Measurements from ENCODE around the gene CPXM1. TPM values are rescaled to one million over a fixed set of nuclear protein-coding genes. Genes with fewer than 3 reads are reported as not detected.

Gene CPXM1
- total RNA-seq, 1 experiment from 2014 or later, result 0.17 TPM

DNA sequence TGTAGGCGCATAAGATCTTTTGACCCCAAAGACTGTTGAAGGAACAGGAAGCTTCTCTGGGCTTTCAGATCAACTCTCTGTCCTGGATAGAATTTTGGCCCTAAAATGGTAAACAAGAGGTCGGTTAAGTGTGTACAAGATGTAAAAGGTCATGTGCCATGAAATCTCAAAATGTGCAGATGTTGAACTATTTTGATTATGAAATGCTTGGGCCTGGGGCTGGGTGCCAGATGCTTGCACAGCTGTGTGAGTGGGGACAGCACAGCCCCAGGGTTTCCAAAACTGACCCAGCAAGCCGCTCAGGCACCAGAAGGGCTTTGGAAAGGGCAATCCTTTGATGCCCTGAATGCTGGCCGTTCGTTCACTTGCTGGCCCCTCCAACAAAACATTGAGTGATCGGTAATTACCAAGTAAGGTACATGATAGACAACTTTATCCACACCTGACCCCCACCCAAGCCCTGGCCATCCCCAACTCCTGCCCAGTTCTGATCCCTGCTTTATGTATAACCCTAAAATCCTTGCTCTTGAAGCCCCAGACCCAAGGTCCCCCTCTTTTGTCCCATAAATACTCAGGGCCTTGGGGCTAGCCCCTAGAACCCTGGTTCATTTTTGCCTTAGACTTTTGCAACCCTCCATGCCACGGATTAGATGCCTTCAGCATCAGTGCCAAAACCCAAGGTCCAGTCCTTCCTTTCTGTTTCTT lies 17.6 kb upstream of the CPXM1 start:
- H3K36me3 ChIP-seq (ENCODE audit: control insufficient read depth in 1 of 2, insufficient read depth in 2 of 2, low read length in 2 of 2), result no peaks in the 10 kb centered on the region
- H3K79me2 ChIP-seq (ENCODE audit: insufficient read depth, low read length), result no peaks in the 10 kb centered on the region
- H3K9me2 ChIP-seq (ENCODE audit: insufficient read depth), result no peaks in the 10 kb centered on the region
- H3K4me1 ChIP-seq (ENCODE audit: control insufficient read depth in 1 of 2, insufficient read depth in 2 of 2, low read length in 2 of 2), result peaks cover 3 to 20% of the 10 kb centered on the region in 2 experiments; a peak in 3 of 4 replicates
- H2AFZ ChIP-seq (ENCODE audit: low read depth, low read length, poor library complexity, severe bottlenecking), result no peak overlapping the region
- no peak for ATAC-seq
- BruUV-seq (replicated peaks), result no TSS peak
- TF ChIP-seq SIN3A (IDR thresholded peaks at IDR 0.05; ENCODE audit: low read depth) (no peak), ZFX (IDR thresholded peaks at IDR 0.05) (no peak), EZH2 (IDR thresholded peaks at IDR 0.05) (no peak), POLR2AphosphoS5 (IDR thresholded peaks at IDR 0.05; ENCODE audit: low read depth, low read length) (no peak), SP1 (IDR thresholded peaks at IDR 0.05; ENCODE audit: low read depth) (no peak), POLR2A (IDR thresholded peaks at IDR 0.05; ENCODE audit: borderline replicate concordance, extremely low read depth, insufficient read depth, insufficient read length) (no peak), EGR1 (IDR thresholded peaks at IDR 0.05; ENCODE audit: low read depth) (no peak), SRF (IDR thresholded peaks at IDR 0.05; ENCODE audit: low read depth) (no peak), YY1 (IDR thresholded peaks at IDR 0.05; ENCODE audit: extremely low read depth, insufficient replicate concordance, low read depth, low read length) (no peak), TCF7L2 (IDR thresholded peaks at IDR 0.05; ENCODE audit: borderline replicate concordance, extremely low read depth, insufficient read depth, insufficient read length) (no peak), CEBPB (IDR thresholded peaks at IDR 0.05; ENCODE audit: low read depth) (no peak), EZH2phosphoT487 (IDR thresholded peaks at IDR 0.05; ENCODE audit: borderline replicate concordance) (no peak), JUND (IDR thresholded peaks at IDR 0.05) (no peak), RAD21 (IDR thresholded peaks at IDR 0.05; ENCODE audit: low read depth) (no peak)
- TF ChIP-seq, protein P1, sequence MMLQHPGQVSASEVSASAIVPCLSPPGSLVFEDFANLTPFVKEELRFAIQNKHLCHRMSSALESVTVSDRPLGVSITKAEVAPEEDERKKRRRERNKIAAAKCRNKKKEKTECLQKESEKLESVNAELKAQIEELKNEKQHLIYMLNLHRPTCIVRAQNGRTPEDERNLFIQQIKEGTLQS (IDR thresholded peaks at IDR 0.05), result no peak
- TF ChIP-seq, protein P2, sequence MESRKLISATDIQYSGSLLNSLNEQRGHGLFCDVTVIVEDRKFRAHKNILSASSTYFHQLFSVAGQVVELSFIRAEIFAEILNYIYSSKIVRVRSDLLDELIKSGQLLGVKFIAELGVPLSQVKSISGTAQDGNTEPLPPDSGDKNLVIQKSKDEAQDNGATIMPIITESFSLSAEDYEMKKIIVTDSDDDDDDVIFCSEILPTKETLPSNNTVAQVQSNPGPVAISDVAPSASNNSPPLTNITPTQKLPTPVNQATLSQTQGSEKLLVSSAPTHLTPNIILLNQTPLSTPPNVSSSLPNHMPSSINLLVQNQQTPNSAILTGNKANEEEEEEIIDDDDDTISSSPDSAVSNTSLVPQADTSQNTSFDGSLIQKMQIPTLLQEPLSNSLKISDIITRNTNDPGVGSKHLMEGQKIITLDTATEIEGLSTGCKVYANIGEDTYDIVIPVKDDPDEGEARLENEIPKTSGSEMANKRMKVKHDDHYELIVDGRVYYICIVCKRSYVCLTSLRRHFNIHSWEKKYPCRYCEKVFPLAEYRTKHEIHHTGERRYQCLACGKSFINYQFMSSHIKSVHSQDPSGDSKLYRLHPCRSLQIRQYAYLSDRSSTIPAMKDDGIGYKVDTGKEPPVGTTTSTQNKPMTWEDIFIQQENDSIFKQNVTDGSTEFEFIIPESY (IDR thresholded peaks at IDR 0.05; ENCODE audit: extremely low read depth, insufficient replicate concordance, low read length), result no peak
- TF ChIP-seq, protein P3, sequence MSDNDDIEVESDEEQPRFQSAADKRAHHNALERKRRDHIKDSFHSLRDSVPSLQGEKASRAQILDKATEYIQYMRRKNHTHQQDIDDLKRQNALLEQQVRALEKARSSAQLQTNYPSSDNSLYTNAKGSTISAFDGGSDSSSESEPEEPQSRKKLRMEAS (IDR thresholded peaks at IDR 0.05), result no peak
- no peak overlapping the region for H3K4me3 ChIP-seq (replicated peaks in 1 of 2; ENCODE audit: low read depth in 1 of 2, low read length in 2 of 2)
- no peak overlapping the region for H3K9ac ChIP-seq (ENCODE audit: low read length)
- no peak overlapping the region for H3K4me2 ChIP-seq (ENCODE audit: low read length)
- no peak overlapping the region for H3K27ac ChIP-seq (ENCODE audit: low read depth, low read length)
- ChIA-PET RAD21 (ENCODE audit: low non-redundant PET in 1 of 2, low total read pairs in 2 of 2, uncharacterized antibody in 2 of 2, unreplicated experiment in 2 of 2) (no interaction called here), POLR2A (no interaction called here), CTCF (no interaction called here)
- peaks cover 3% of the 10 kb centered on the region; the same call in 1 of the 2 replicates for H3K27me3 ChIP-seq (ENCODE audit: insufficient read depth, low read length)
- DNase-seq (ENCODE audit: low read depth, low spot score), result no peak
- H3K9me3 ChIP-seq (ENCODE audit: control insufficient read depth in 1 of 2, insufficient read depth in 1 of 2, low read depth in 1 of 2, low read length in 2 of 2), result no peaks in the 10 kb centered on the region
- H4K20me1 ChIP-seq (ENCODE audit: insufficient read depth), result no peaks in the 10 kb centered on the region
- intact Hi-C loops (cut with micrococcal nuclease), result no loop called here
